Large intestine (tissue), 3 donors: ENCODE measurements around the gene THAP4. TPM values are rescaled to one million over a fixed set of nuclear protein-coding genes. Genes with fewer than 3 reads are reported as not detected.

ENCODE experiments used
- DNase-seq, 2 donors: peaks; one replicate each; pipeline versions ENCODE4 v3.0.0 to v3.0.0-alpha.2; 2013
- H3K27ac ChIP-seq: one replicate; pipeline ENCODE4 v1.5.1; 2013; ENCODE audit warnings: low read length
- H3K27me3 ChIP-seq: 2 replicates; pipeline ENCODE4 v1.6.1; 2013; ENCODE audit warnings: low read length; ENCODE audit not compliant: control insufficient read depth, insufficient read depth
- H3K36me3 ChIP-seq: 2 replicates; pipeline ENCODE4 v1.6.1; 2013; ENCODE audit warnings: low read length; ENCODE audit not compliant: control insufficient read depth, insufficient read depth
- H3K4me1 ChIP-seq: one replicate; pipeline ENCODE4 v1.6.1; 2013; ENCODE audit warnings: low read length; ENCODE audit not compliant: control insufficient read depth, insufficient read depth
- H3K4me3 ChIP-seq: one replicate; pipeline ENCODE4 v1.5.1; 2013; ENCODE audit warnings: low read length
- H3K9me3 ChIP-seq: one replicate; pipeline ENCODE4 v1.6.1; 2013; ENCODE audit warnings: mild to moderate bottlenecking, low read depth, low read length, moderate library complexity; ENCODE audit not compliant: control insufficient read depth
- WGBS: methylation state at CpG from one replicate; pipeline ENCODE4 v1.1.5; 2013; ENCODE audit warnings: low lambda C conversion rate; ENCODE audit not compliant: insufficient coverage; 5-methylcytosine and 5-hydroxymethylcytosine counted together
- polyA plus RNA-seq: library from polyadenylated mRNA; unstranded; fragments of 120-200 nt; gene quantifications from one replicate; pipeline ENCODE4 v1.2.1, GENCODE V29; 2013

The THAP4 gene
- polyA plus RNA-seq, 1 donor = 35.7 TPM

DNA sequence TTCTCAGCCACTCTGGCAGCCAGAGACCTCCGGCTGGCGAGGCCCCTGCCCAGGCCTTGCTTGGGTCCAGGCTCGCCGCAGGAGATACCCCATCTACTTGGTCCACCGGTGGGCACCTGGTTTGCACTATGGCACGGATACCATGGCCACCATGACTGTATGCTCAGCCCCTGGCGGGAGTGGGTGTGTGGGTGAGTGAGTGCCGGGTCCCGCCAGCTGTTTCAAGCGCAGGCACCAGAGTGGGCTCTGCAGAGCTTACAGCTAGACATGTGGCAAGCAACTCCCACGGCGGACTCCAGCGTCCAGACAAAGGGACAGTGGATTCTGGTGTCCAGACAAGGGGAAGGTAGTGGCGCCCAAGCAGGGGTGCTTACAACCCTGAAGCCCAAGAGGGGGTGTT, 2.0 kb upstream of the THAP4 start:
- DNase-seq = no peak
- H3K4me3 ChIP-seq = no peak overlapping the region
- H3K36me3 ChIP-seq = peaks cover 8% of the 10 kb centered on the region
- H3K4me1 ChIP-seq = peaks cover 16% of the 10 kb centered on the region
- no peaks in the 10 kb centered on the region for H3K27me3 ChIP-seq
- WGBS = no CpG with 5 or more reads among the region's 14 CpGs
- H3K9me3 ChIP-seq = peaks cover 11% of the 10 kb centered on the region
- no peak overlapping the region for H3K27ac ChIP-seq

GRCh38 chr2:241637795-241638660, 1.1 kb upstream of the THAP4 start:
- Histone ChIP-seq H3K36me3 (peaks cover 14% of the 10 kb centered on the region), H3K27ac (no peak overlapping the region), H3K27me3 (no peaks in the 10 kb centered on the region), H3K4me1 (peaks cover 16% of the 10 kb centered on the region), H3K4me3 (peak overlapping the region; percentile 97), H3K9me3 (peaks cover 11% of the 10 kb centered on the region)
- WGBS = 0% methylated on average over 3 of the region's 67 CpGs
- DNase-seq = no peak

GRCh38 chr2:241636182-241637017, 558 bp downstream of the THAP4 start:
- no CpG with 5 or more reads among the region's 97 CpGs for WGBS
- Histone ChIP-seq H3K27me3 (no peaks in the 10 kb centered on the region), H3K4me1 (peaks cover 16% of the 10 kb centered on the region), H3K9me3 (peaks cover 11% of the 10 kb centered on the region), H3K36me3 (peaks cover 26% of the 10 kb centered on the region), H3K27ac (peak overlapping the region; percentile 70), H3K4me3 (peak overlapping the region; percentile 85)
- peak; percentile 15 to 64 for DNase-seq

DNA sequence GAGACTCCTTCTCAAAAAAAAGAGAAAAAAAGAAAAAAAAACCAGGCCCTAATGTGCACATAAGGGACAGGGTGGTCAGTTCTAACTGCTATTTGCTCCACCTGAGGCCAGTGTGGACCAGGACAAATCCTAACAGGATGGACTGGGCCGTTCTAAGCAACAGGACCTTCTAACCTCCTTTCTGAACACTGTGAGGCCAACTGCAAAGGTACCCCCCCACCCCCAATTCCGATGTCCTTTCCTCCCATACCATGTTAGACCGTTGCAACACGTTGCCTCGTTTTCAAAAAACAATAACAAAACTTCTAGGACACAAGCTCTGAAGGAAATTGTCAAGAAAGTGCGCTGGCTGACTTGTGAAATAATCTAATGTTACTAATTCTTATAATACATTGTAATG, 1.2 kb downstream of the THAP4 start:
- Histone ChIP-seq H3K4me1 (peaks cover 16% of the 10 kb centered on the region), H3K27ac (peak overlapping the region; percentile 70), H3K9me3 (peaks cover 11% of the 10 kb centered on the region), H3K27me3 (no peaks in the 10 kb centered on the region), H3K4me3 (peak overlapping the region; percentile 85), H3K36me3 (peaks cover 29% of the 10 kb centered on the region)
- WGBS = 13% methylated on average over 4 of the region's 6 CpGs
- DNase-seq = peak in 1 of 2 donors; percentile 15

DNA sequence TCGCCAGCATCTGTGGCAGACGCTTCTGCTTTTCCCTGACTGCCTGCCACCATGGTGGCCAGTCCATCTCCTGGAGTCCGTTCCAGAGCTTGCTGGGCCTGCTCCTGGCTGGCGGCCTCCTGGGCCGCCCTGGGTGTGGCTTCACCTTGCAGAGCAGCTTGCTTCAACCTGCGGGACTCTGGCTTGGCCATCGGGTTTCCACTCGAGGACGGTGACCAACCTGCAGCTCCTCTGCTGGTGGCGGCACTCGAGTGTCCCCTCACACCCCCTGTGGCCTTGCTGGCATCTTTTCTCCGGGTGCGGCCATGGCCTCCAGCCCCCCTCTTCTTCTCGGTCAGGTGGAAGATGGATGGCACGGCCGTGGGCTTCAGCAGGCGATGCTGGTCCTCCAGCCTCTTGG, 3.4 kb downstream of the THAP4 start:
- Histone ChIP-seq H3K27me3 (no peaks in the 10 kb centered on the region), H3K27ac (no peak overlapping the region), H3K4me3 (no peak overlapping the region), H3K36me3 (peaks cover 35% of the 10 kb centered on the region), H3K9me3 (no peaks in the 10 kb centered on the region), H3K4me1 (peaks cover 11% of the 10 kb centered on the region)
- no peak for DNase-seq
- WGBS = no CpG with 5 or more reads among the region's 17 CpGs

DNA sequence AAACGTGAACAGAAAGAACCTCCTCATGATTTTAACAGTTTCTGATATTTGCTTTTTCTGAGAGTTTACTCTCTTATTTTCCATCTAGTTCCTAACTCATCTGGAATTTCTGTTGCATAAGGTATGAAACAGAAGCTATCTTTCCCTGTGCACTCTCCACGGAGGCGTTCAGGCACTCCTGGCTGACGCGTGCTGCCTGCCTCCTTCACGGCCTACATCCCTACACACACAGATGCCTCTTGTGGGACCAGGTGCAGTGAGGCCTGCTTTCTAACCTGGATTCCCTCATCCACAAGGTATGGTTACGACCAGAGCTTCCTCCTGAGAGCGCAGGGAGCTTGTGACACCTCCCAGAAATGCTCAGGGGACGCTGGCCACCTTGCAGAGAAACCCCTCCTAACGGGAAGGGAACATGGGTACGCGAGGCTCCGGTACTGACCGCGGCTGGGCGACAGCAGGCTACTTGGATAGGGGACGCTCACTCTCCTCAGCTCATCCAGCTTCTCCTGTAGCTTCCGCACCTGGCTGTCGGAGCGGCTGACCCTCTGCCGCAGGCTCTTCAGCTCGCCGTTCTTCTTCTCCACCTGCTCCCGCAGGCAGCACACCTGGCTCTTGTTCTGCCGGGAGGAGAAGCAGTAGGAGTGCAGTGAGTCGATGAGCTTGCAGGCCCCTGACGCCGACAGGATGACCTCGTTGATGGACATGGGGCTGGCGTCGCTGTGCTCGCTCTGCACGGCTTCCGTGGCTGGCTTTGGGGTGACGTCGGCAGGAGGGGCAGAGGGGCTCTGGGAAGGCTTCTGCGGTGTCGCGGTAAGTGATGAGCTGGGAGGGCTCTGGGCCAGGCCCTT, 4.3 kb downstream of the THAP4 start:
- H3K27me3 ChIP-seq = no peaks in the 10 kb centered on the region
- peaks cover 11% of the 10 kb centered on the region for H3K4me1 ChIP-seq
- H3K36me3 ChIP-seq = peaks cover 41% of the 10 kb centered on the region
- H3K9me3 ChIP-seq = no peaks in the 10 kb centered on the region
- DNase-seq = no peak
- WGBS = 71% methylated on average over 1 of the region's 39 CpGs
- H3K27ac ChIP-seq = no peak overlapping the region
- H3K4me3 ChIP-seq = no peak overlapping the region

DNA sequence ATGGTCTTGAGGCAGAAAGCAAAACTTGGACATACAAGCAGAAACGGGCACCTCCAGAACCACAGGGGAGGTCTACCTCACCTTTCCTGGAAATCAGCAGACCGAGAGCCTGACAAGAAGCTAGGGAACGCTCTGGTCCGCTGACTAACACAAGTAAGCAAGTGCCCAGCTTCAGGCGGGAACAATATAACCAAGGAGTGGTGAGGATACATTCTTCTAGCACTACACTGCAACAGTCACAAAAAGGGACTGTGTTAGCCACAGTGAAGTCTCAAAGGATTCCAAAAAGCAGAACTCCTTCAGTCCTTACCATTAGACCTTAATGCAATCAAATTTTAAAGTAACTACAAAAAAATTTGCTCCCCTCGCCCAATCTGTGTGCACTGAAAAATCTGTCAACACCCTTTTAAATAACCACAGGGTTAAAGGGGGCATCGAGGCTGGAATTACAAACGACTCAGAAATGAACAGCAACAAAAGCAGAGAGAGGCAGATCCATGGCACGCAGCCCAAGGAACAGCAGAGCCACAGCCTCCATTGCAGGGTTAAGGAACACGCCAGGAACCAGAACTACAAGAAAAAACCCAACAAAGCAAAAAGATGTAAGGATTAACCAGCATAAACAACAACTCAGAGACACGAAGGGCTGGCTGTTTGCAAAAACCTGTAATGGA, 7.1 kb downstream of the THAP4 start:
- Histone ChIP-seq H3K4me1 (peaks cover under 1% of the 10 kb centered on the region), H3K27ac (no peak overlapping the region), H3K4me3 (no peak overlapping the region), H3K9me3 (no peaks in the 10 kb centered on the region), H3K36me3 (peaks cover 43% of the 10 kb centered on the region), H3K27me3 (no peaks in the 10 kb centered on the region)
- no peak for DNase-seq
- 100% methylated on average over 1 of the region's 11 CpGs for WGBS

DNA sequence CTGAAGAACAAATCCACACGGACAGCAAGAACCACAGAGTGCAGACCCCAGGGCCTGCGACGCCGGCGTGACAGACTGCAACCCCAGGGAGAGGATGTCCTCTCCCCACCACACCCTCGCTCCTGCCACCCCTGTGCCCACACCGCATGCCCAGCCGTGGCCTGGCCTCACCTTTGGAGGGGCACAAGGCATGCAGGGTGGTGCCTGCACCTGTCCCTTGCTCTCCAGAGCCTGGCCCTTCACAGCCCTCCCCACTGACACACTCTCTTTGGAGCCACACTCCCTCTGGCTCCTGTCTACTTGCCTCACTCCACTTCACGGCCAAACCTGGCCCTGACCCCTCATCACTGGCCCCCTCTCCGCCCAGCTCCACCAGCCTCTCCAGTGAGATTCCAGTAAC, 9.3 kb downstream of the THAP4 start:
- H3K4me3 ChIP-seq = no peak overlapping the region
- peaks cover 36% of the 10 kb centered on the region for H3K36me3 ChIP-seq
- WGBS = no CpG with 5 or more reads among the region's 10 CpGs
- H3K9me3 ChIP-seq = no peaks in the 10 kb centered on the region
- H3K4me1 ChIP-seq = no peaks in the 10 kb centered on the region
- H3K27me3 ChIP-seq = no peaks in the 10 kb centered on the region
- no peak for DNase-seq
- H3K27ac ChIP-seq = no peak overlapping the region

DNA sequence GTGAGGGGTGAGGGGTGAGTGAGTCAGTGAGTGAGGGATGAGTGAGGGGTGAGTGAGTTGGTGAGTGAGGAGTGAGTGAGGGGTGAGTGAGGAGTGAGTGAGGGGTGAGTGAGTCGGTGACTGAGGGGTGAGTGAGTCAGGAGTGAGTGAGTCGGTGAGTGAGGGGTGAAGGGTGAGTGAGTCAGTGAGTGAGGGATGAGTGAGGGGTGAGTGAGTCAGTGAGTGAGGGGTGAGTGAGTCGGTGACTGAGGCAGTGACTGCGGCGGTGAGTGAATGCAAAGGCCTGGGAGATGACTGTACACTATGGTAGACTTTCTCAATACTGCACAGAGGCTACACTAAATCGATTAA, 16.6 kb downstream of the THAP4 start:
- H3K36me3 ChIP-seq = peaks cover 16% of the 10 kb centered on the region
- no peaks in the 10 kb centered on the region for H3K4me1 ChIP-seq
- 100% methylated on average over 1 of the region's 6 CpGs for WGBS
- DNase-seq = no peak
- no peaks in the 10 kb centered on the region for H3K27me3 ChIP-seq
- no peaks in the 10 kb centered on the region for H3K9me3 ChIP-seq
- no peak overlapping the region for H3K27ac ChIP-seq
- H3K4me3 ChIP-seq = no peak overlapping the region
